H9 (cell line): Measurements from ENCODE around the gene ADM. TPM values are rescaled to one million over a fixed set of nuclear protein-coding genes. Genes with fewer than 3 reads are reported as not detected.

Source experiments
- DNase-seq: peaks from one replicate; pipeline ENCODE4 v3.0.0-alpha.2; 2017
- H2AFZ ChIP-seq: one replicate; pipeline ENCODE4 v1.6.1; 2013; ENCODE audit warnings: mild to moderate bottlenecking, low read length, control low read depth, moderate library complexity
- H2AK5ac ChIP-seq: 2 replicates; pipeline ENCODE4 v1.6.1; 2013; ENCODE audit warnings: low read length, control low read depth, mixed read lengths; ENCODE audit not compliant: insufficient read length
- H2BK120ac ChIP-seq: one replicate; pipeline ENCODE4 v1.6.1; 2013; ENCODE audit warnings: low read depth, mild to moderate bottlenecking, low read length, control low read depth, inconsistent platforms; ENCODE audit not compliant: poor library complexity, severe bottlenecking
- H2BK12ac ChIP-seq: 2 replicates; pipeline ENCODE4 v1.6.1; 2013; ENCODE audit warnings: low read length, control low read depth, mixed read lengths, low read depth; ENCODE audit not compliant: insufficient read length
- H2BK15ac ChIP-seq: 2 replicates; pipeline ENCODE4 v1.6.1; 2013; ENCODE audit warnings: low read depth, low read length, control low read depth
- H2BK20ac ChIP-seq: one replicate; pipeline ENCODE4 v1.6.1; 2013; ENCODE audit warnings: low read depth, mild to moderate bottlenecking, low read length, control low read depth, inconsistent platforms; ENCODE audit not compliant: poor library complexity, severe bottlenecking
- H2BK5ac ChIP-seq: 2 replicates; pipeline ENCODE4 v1.6.1; 2013; ENCODE audit warnings: low read length, control low read depth, mixed read lengths; ENCODE audit not compliant: insufficient read length
- H3K14ac ChIP-seq: 2 replicates; pipeline ENCODE4 v1.6.1; 2013; ENCODE audit warnings: low read length, control low read depth; ENCODE audit not compliant: insufficient read depth
- H3K18ac ChIP-seq: 2 replicates; pipeline ENCODE4 v1.6.1; 2013; ENCODE audit warnings: low read depth, mild to moderate bottlenecking, mixed read lengths, low read length, control low read depth; ENCODE audit not compliant: insufficient read length
- H3K23ac ChIP-seq: 2 replicates; pipeline ENCODE4 v1.6.1; 2013; ENCODE audit warnings: low read length, control low read depth, mixed read lengths, low read depth; ENCODE audit not compliant: insufficient read length
- H3K23me2 ChIP-seq: 2 replicates; pipeline ENCODE4 v1.6.1; 2013; ENCODE audit warnings: low read depth, mild to moderate bottlenecking, mixed read lengths, low read length, control low read depth; ENCODE audit not compliant: insufficient read length, poor library complexity, severe bottlenecking
- H3K27ac ChIP-seq: 2 replicates; pipeline ENCODE4 v1.5.1; 2013; ENCODE audit warnings: low read length, control low read depth, mixed read lengths, low read depth; ENCODE audit not compliant: insufficient read length
- H3K27me3 ChIP-seq: 2 replicates; pipeline ENCODE4 v1.6.1; 2013; ENCODE audit warnings: low read length, control low read depth, inconsistent platforms; ENCODE audit not compliant: insufficient read depth
- H3K4ac ChIP-seq: 2 replicates; pipeline ENCODE4 v1.6.1; 2013; ENCODE audit warnings: low read depth, mild to moderate bottlenecking, control low read depth, inconsistent platforms, low read length, moderate library complexity
- H3K4me1 ChIP-seq: 2 replicates; pipeline ENCODE4 v1.6.1; 2013; ENCODE audit warnings: low read length, control low read depth, inconsistent platforms; ENCODE audit not compliant: insufficient read depth
- H3K4me2 ChIP-seq: 2 replicates; pipeline ENCODE4 v1.6.1; 2013; ENCODE audit warnings: low read length, control low read depth, mixed read lengths; ENCODE audit not compliant: insufficient read length, insufficient read depth
- H3K56ac ChIP-seq: 2 replicates; pipeline ENCODE4 v1.6.1; 2013; ENCODE audit warnings: low read depth, mild to moderate bottlenecking, mixed read lengths, low read length, control low read depth; ENCODE audit not compliant: insufficient read length
- H3K79me1 ChIP-seq: 2 replicates; pipeline ENCODE4 v1.6.1; 2013; ENCODE audit warnings: low read depth, mild to moderate bottlenecking, moderate library complexity, low read length, control low read depth, inconsistent platforms; ENCODE audit not compliant: insufficient read depth, poor library complexity, severe bottlenecking
- H3K79me2 ChIP-seq: 2 replicates; pipeline ENCODE4 v1.6.1; 2013; ENCODE audit warnings: low read length, control low read depth, inconsistent platforms; ENCODE audit not compliant: insufficient read depth
- H3K9ac ChIP-seq: 2 replicates; pipeline ENCODE4 v1.6.1; 2013; ENCODE audit warnings: low read length, control low read depth, mixed read lengths; ENCODE audit not compliant: insufficient read length; ENCODE audit errors: extremely low read depth
- H3K9me3 ChIP-seq: one replicate; pipeline ENCODE4 v1.6.1; 2013; ENCODE audit warnings: low read depth, low read length, inconsistent platforms; ENCODE audit not compliant: control insufficient read depth
- H3T11ph ChIP-seq: one replicate; pipeline ENCODE4 v1.6.1; 2013; ENCODE audit warnings: mild to moderate bottlenecking, low read length, control low read depth, inconsistent platforms
- H4K20me1 ChIP-seq: one replicate; pipeline ENCODE4 v1.6.1; 2013; ENCODE audit not compliant: control insufficient read depth, insufficient read length, insufficient read depth
- H4K5ac ChIP-seq: 2 replicates; pipeline ENCODE4 v1.6.1; 2013; ENCODE audit warnings: low read depth, mild to moderate bottlenecking, mixed read lengths, low read length, control low read depth; ENCODE audit not compliant: insufficient read length
- H4K8ac ChIP-seq: replicated peaks from 2 replicates; pipeline ENCODE4 v1.6.1; 2013; ENCODE audit warnings: low read length, control low read depth, mixed read lengths, low read depth; ENCODE audit not compliant: insufficient read length
- H4K91ac ChIP-seq: 2 replicates; pipeline ENCODE4 v1.6.1; 2013; ENCODE audit warnings: low read depth, mild to moderate bottlenecking, moderate library complexity, mixed read lengths, low read length, control low read depth; ENCODE audit not compliant: insufficient read length
- H3K27ac Mint-ChIP-seq, 3 experiments: 2 replicates in 2 of 3; 3 replicates in 1 of 3; pipeline ENCODE4 v1.8.0; 2020 to 2021; ENCODE audit warnings: mixed read lengths in 3 of 3, mild to moderate bottlenecking in 1 of 3, moderate library complexity in 1 of 3
- H3K27me3 Mint-ChIP-seq: 2 replicates; pipeline ENCODE4 v1.8.0; 2021; ENCODE audit warnings: low read depth, mild to moderate bottlenecking, moderate library complexity, mixed read lengths
- H3K36me3 Mint-ChIP-seq, 3 experiments: 2 replicates in 2 of 3; 3 replicates in 1 of 3; pipeline ENCODE4 v1.8.0; 2020 to 2021; ENCODE audit warnings: low read depth in 3 of 3, mixed read lengths in 3 of 3; ENCODE audit not compliant: insufficient read depth in 1 of 3
- H3K4me1 Mint-ChIP-seq, 2 experiments: 2 replicates each; pipeline ENCODE4 v1.8.0; 2020; ENCODE audit warnings: mixed read lengths in 2 of 2
- H3K4me3 Mint-ChIP-seq, 2 experiments: 2 replicates in 1 of 2; 3 replicates in 1 of 2; pipeline ENCODE4 v1.8.0; 2020 to 2021; ENCODE audit warnings: mild to moderate bottlenecking in 2 of 2, mixed read lengths in 2 of 2, moderate library complexity in 1 of 2
- H3K9me3 Mint-ChIP-seq, 2 experiments: 2 replicates in 1 of 2; 3 replicates in 1 of 2; pipeline ENCODE4 v1.8.0; 2020; ENCODE audit warnings: mild to moderate bottlenecking in 2 of 2, mixed read lengths in 2 of 2, moderate library complexity in 1 of 2
- WGBS: extraction: QIAGEN DNeasy Blood & Tissue Kit; methylation state at CpG from one replicate; pipeline ENCODE4 v1.1.7; 2013; ENCODE audit warnings: missing lambda C conversion rate, low lambda C conversion rate, mixed read lengths; ENCODE audit not compliant: insufficient read length; ENCODE audit errors: extremely low coverage; 5-methylcytosine and 5-hydroxymethylcytosine counted together
- total RNA-seq: library from RNA; stranded (reverse); gene quantifications from 2 replicates; pipeline ENCODE4 v1.2.1, GENCODE V29; 2021
- TF ChIP-seq, protein P1 (sequence below): fragments of 200-600 bp; sonication (generic); conservative IDR thresholded peaks from 3 replicates; pipeline ENCODE4 v1.8.0; 2021; ENCODE audit warnings: antibody characterized with exemption, mild to moderate bottlenecking

Gene ADM
- total RNA-seq, 1 experiment from 2014 or later, result 99.1 TPM

DNA sequence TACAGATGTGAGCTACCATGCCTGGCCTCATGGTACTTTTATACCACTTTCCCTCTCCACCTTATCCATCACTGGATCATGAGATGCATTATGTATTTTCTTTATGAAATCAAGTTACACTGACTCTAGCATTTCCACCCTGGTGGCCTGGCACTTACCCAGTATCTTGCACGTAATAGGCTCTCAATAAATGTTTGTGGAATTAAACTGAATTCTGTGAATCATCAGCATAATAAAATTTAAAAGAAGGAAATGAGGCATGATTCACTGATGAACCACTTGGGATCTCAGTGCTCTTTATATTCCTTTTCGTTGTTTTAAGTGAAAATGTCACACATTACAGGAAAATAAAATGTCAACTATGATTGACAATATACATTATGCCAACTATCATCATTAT, 25.1 kb downstream of the ADM start:
- H2BK12ac ChIP-seq, result no peak overlapping the region
- no peak overlapping the region for H3K27ac ChIP-seq
- Mint-ChIP-seq H3K36me3 (peaks cover 0 to 14% (median 4%) of the 10 kb centered on the region in 3 experiments; a peak in 3 of 7 replicates), H3K4me1 (peaks cover 4 to 30% of the 10 kb centered on the region in 2 experiments), H3K27ac (no peak overlapping the region), H3K9me3 (no peaks in the 10 kb centered on the region; a peak in 1 of 5 replicates), H3K27me3 (peaks cover 2% of the 10 kb centered on the region; the same call in 1 of the 2 replicates), H3K4me3 (no peak overlapping the region)
- H3K9ac ChIP-seq, result no peak overlapping the region
- H3K23me2 ChIP-seq, result no peaks in the 10 kb centered on the region
- H3K4me2 ChIP-seq, result no peak overlapping the region
- H4K8ac ChIP-seq, result no peak overlapping the region
- no peak overlapping the region for H3K23ac ChIP-seq
- H3K4ac ChIP-seq, result no peak overlapping the region
- no peaks in the 10 kb centered on the region for H3K27me3 ChIP-seq
- H2BK120ac ChIP-seq, result no peak overlapping the region
- DNase-seq, result no peak
- H4K5ac ChIP-seq, result no peak overlapping the region
- H3K79me2 ChIP-seq, result no peaks in the 10 kb centered on the region
- no peak overlapping the region for H2AFZ ChIP-seq
- H3K9me3 ChIP-seq, result no peaks in the 10 kb centered on the region
- TF ChIP-seq, protein P1, sequence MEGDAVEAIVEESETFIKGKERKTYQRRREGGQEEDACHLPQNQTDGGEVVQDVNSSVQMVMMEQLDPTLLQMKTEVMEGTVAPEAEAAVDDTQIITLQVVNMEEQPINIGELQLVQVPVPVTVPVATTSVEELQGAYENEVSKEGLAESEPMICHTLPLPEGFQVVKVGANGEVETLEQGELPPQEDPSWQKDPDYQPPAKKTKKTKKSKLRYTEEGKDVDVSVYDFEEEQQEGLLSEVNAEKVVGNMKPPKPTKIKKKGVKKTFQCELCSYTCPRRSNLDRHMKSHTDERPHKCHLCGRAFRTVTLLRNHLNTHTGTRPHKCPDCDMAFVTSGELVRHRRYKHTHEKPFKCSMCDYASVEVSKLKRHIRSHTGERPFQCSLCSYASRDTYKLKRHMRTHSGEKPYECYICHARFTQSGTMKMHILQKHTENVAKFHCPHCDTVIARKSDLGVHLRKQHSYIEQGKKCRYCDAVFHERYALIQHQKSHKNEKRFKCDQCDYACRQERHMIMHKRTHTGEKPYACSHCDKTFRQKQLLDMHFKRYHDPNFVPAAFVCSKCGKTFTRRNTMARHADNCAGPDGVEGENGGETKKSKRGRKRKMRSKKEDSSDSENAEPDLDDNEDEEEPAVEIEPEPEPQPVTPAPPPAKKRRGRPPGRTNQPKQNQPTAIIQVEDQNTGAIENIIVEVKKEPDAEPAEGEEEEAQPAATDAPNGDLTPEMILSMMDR, result no peak
- no peak overlapping the region for H3K18ac ChIP-seq
- no CpG with 5 or more reads among the region's 2 CpGs for WGBS
- no peak overlapping the region for H2BK20ac ChIP-seq
- no peak overlapping the region for H3K56ac ChIP-seq
- no peak overlapping the region for H4K91ac ChIP-seq
- no peak overlapping the region for H2BK5ac ChIP-seq
- H3K4me1 ChIP-seq, result 0 out of 2 replicates have a peak, but pooled peaks cover 3% of the 10 kb centered on the region
- no peaks in the 10 kb centered on the region for H3K79me1 ChIP-seq
- no peak overlapping the region for H3K14ac ChIP-seq
- H2BK15ac ChIP-seq, result no peak overlapping the region
- no peak overlapping the region for H3T11ph ChIP-seq
- H4K20me1 ChIP-seq, result no peaks in the 10 kb centered on the region
- no peak overlapping the region for H2AK5ac ChIP-seq
